ENCODE data around the gene D2HGDH. TPM values are rescaled to one million over a fixed set of nuclear protein-coding genes. Genes with fewer than 3 reads are reported as not detected.

Gene D2HGDH
- total and polyA plus RNA-seq, 2 of the 13 experiments (the other 11 are each of a cell fraction or from before 2014, with no cell fraction given): 19.2 to 20.3 TPM

GRCh38 chr2:241702155-241703031, 32.0 kb upstream of the D2HGDH start (continued):
- no peak for TF ChIP-seq ZNF230 (CRISPR knock-in tag; IDR thresholded peaks at IDR 0.05)
- TF ChIP-seq ZNF430 (CRISPR knock-in tag; IDR thresholded peaks at IDR 0.05): peak; percentile 80
- peak; percentile 62; the same call in 1 of the 2 replicates for TF ChIP-seq CSRNP1 (CRISPR knock-in tag; IDR thresholded peaks at IDR 0.05)
- TF ChIP-seq ZNF264 (CRISPR knock-in tag; IDR thresholded peaks at IDR 0.05): no peak
- no peak for TF ChIP-seq ZSCAN21 (CRISPR knock-in tag; IDR thresholded peaks at IDR 0.05; ENCODE audit: borderline replicate concordance)
- TF ChIP-seq ZFP36L1 (CRISPR knock-in tag; IDR thresholded peaks at IDR 0.05): no peak
- peak; percentile 84 for TF ChIP-seq ZNF331 (CRISPR knock-in tag; IDR thresholded peaks at IDR 0.05)
- no peak; the same call in 1 of the 2 replicates for TF ChIP-seq ZMAT5 (CRISPR knock-in tag; IDR thresholded peaks at IDR 0.05; ENCODE audit: borderline replicate concordance, low read depth)
- no peak for TF ChIP-seq ZNF576 (CRISPR knock-in tag; IDR thresholded peaks at IDR 0.05)
- TF ChIP-seq ZSCAN5A (CRISPR knock-in tag; IDR thresholded peaks at IDR 0.05; ENCODE audit: borderline replicate concordance): 0 out of 2 replicates have a peak, but pooled peaks have one; percentile 35
- no peak for TF ChIP-seq ELF4 (CRISPR knock-in tag; IDR thresholded peaks at IDR 0.05; ENCODE audit: borderline replicate concordance)
- TF ChIP-seq ZBTB42 (CRISPR knock-in tag; IDR thresholded peaks at IDR 0.05): no peak
- no peak for TF ChIP-seq ZNF496 (CRISPR knock-in tag; IDR thresholded peaks at IDR 0.05; ENCODE audit: insufficient replicate concordance)
- TF ChIP-seq RAD21 (CRISPR knock-in tag; IDR thresholded peaks at IDR 0.05): peak; percentile 81
- no peak for TF ChIP-seq DMTF1 (CRISPR knock-in tag; IDR thresholded peaks at IDR 0.05)
- no peak for TF ChIP-seq SP140L (CRISPR knock-in tag; IDR thresholded peaks at IDR 0.05; ENCODE audit: borderline replicate concordance)
- no peak for TF ChIP-seq MIXL1 (CRISPR knock-in tag; IDR thresholded peaks at IDR 0.05)

All from HepG2 (cell line).